Neuronal stem cell (in vitro differentiated cells): ENCODE data around the gene PACRG.

ENCODE experiments used
- DNase-seq: peaks from one replicate; pipeline ENCODE4 v3.0.0-alpha.2; 2013; ENCODE audit warnings: low spot score
- H2AFZ ChIP-seq: one replicate; pipeline ENCODE4 v1.6.1; 2013; ENCODE audit warnings: mild to moderate bottlenecking, low read length, inconsistent platforms
- H2AK5ac ChIP-seq: 2 replicates; pipeline ENCODE4 v1.6.1; 2013; ENCODE audit warnings: low read depth, mild to moderate bottlenecking, inconsistent platforms, low read length, moderate library complexity, mixed read lengths
- H2BK120ac ChIP-seq: 2 replicates; pipeline ENCODE4 v1.6.1; 2013; ENCODE audit warnings: low read depth, mild to moderate bottlenecking, inconsistent platforms, low read length, moderate library complexity, mixed read lengths
- H2BK12ac ChIP-seq: one replicate; pipeline ENCODE4 v1.6.1; 2013; ENCODE audit warnings: low read length, inconsistent platforms
- H2BK15ac ChIP-seq: 2 replicates; pipeline ENCODE4 v1.6.1; 2013; ENCODE audit warnings: mild to moderate bottlenecking, low read length, inconsistent platforms, mixed read lengths
- H2BK5ac ChIP-seq: one replicate; pipeline ENCODE4 v1.6.1; 2013; ENCODE audit warnings: inconsistent platforms, mild to moderate bottlenecking, low read length, moderate library complexity
- H3K14ac ChIP-seq: one replicate; pipeline ENCODE4 v1.6.1; 2013; ENCODE audit warnings: low read length, inconsistent platforms
- H3K18ac ChIP-seq: 2 replicates; pipeline ENCODE4 v1.6.1; 2013; ENCODE audit warnings: low read length, inconsistent platforms
- H3K23ac ChIP-seq: 2 replicates; pipeline ENCODE4 v1.6.1; 2013; ENCODE audit warnings: low read depth, mild to moderate bottlenecking, mixed read lengths, low read length, inconsistent platforms; ENCODE audit not compliant: poor library complexity
- H3K27ac ChIP-seq: replicated peaks from 3 replicates; pipeline ENCODE4 v1.5.1; 2013; ENCODE audit warnings: low read length, inconsistent platforms
- H3K27me3 ChIP-seq, 3 experiments: 2 replicates each; pipeline ENCODE4 v1.6.1; 2013; ENCODE audit warnings: low read length in 3 of 3, mild to moderate bottlenecking in 2 of 3, inconsistent platforms in 1 of 3, low read depth in 1 of 3, mixed read lengths in 1 of 3, moderate library complexity in 1 of 3; ENCODE audit not compliant: control insufficient read depth in 3 of 3, insufficient read depth in 3 of 3
- H3K36me3 ChIP-seq, 2 donors: replicated peaks in 1 of 2; 2 replicates each; pipeline ENCODE4 v1.6.1; 2013; ENCODE audit warnings: low read length in 2 of 2; ENCODE audit not compliant: control insufficient read depth in 2 of 2, insufficient read depth in 2 of 2
- H3K4ac ChIP-seq: 2 replicates; pipeline ENCODE4 v1.6.1; 2013; ENCODE audit warnings: inconsistent platforms, mild to moderate bottlenecking, low read length, moderate library complexity
- H3K4me1 ChIP-seq, 2 donors: 1 replicate in 1 of 2; 2 replicates in 1 of 2; pipeline ENCODE4 v1.6.1; 2013; ENCODE audit warnings: low read length in 2 of 2, low read depth in 1 of 2; ENCODE audit not compliant: control insufficient read depth in 2 of 2, insufficient read depth in 1 of 2
- H3K4me2 ChIP-seq: one replicate; pipeline ENCODE4 v1.6.1; 2013; ENCODE audit warnings: mild to moderate bottlenecking, low read length, inconsistent platforms; ENCODE audit not compliant: insufficient read depth, poor library complexity, severe bottlenecking
- H3K4me3 ChIP-seq, 2 donors: 2 replicates each; pipeline ENCODE4 v1.5.1; 2013; ENCODE audit warnings: low read length in 2 of 2, mild to moderate bottlenecking in 2 of 2, inconsistent platforms in 1 of 2, moderate library complexity in 1 of 2
- H3K79me1 ChIP-seq: one replicate; pipeline ENCODE4 v1.6.1; 2013; ENCODE audit warnings: low read depth, mild to moderate bottlenecking, inconsistent platforms, low read length, moderate library complexity
- H3K9ac ChIP-seq: one replicate; pipeline ENCODE4 v1.6.1; 2013; ENCODE audit warnings: mild to moderate bottlenecking, low read depth, low read length, inconsistent platforms; ENCODE audit not compliant: poor library complexity
- H3K9me3 ChIP-seq, 2 donors: replicated peaks in 1 of 2; 2 replicates each; pipeline versions ENCODE3 to v1.6.1; 2013; ENCODE audit warnings: low read length in 2 of 2, mild to moderate bottlenecking in 2 of 2, inconsistent platforms in 1 of 2, low read depth in 1 of 2, mixed read lengths in 1 of 2, moderate library complexity in 1 of 2; ENCODE audit not compliant: control insufficient read depth in 2 of 2, insufficient read depth in 1 of 2
- H4K8ac ChIP-seq: one replicate; pipeline ENCODE4 v1.6.1; 2013; ENCODE audit warnings: low read depth, mild to moderate bottlenecking, inconsistent platforms, low read length, moderate library complexity
- H4K91ac ChIP-seq: one replicate; pipeline ENCODE4 v1.6.1; 2013; ENCODE audit warnings: low read length, low read depth, mild to moderate bottlenecking, inconsistent platforms; ENCODE audit not compliant: poor library complexity
- WGBS, 2 donors: extraction: QIAGEN DNeasy Blood & Tissue Kit; methylation state at CpG; one replicate each; pipeline ENCODE4 v1.1.7; 2013; ENCODE audit warnings: missing lambda C conversion rate in 2 of 2, mixed read lengths in 1 of 2; ENCODE audit not compliant: insufficient read length in 2 of 2, insufficient replicate concordance in 1 of 2; ENCODE audit errors: extremely low coverage in 2 of 2; 5-methylcytosine and 5-hydroxymethylcytosine counted together

The PACRG gene

GRCh38 chr6:163321717-163322116, 593.9 kb downstream of the PACRG start:
- Histone ChIP-seq H3K4ac (no peak overlapping the region), H3K79me1 (no peaks in the 10 kb centered on the region), H3K4me3 (no peak overlapping the region), H3K4me2 (no peak overlapping the region), H2AK5ac (peak overlapping the region; percentile 80), H4K91ac (peak overlapping the region; percentile 48), H4K8ac (no peak overlapping the region), H2AFZ (no peak overlapping the region), H3K9ac (no peak overlapping the region), H3K23ac (peak overlapping the region; percentile 37), H3K18ac (peak overlapping the region; percentile 44), H3K36me3 (no peaks in the 10 kb centered on the region), H3K9me3 (no peaks in the 10 kb centered on the region), H2BK15ac (no peak overlapping the region), H3K27me3 (no peaks in the 10 kb centered on the region), H2BK5ac (no peak overlapping the region), H3K14ac (peak overlapping the region; percentile 82), H3K4me1 (peaks cover 8 to 18% of the 10 kb centered on the region in 2 donors), H2BK120ac (peak overlapping the region; percentile 69), H2BK12ac (no peak overlapping the region), H3K27ac (no peak overlapping the region)
- DNase-seq = no peak
- no CpG with 5 or more reads among the region's 18 CpGs for WGBS, 2 donors

GRCh38 chr6:163323274-163323673, 595.5 kb downstream of the PACRG start:
- Histone ChIP-seq H3K4me3 (no peak overlapping the region), H3K27me3 (no peaks in the 10 kb centered on the region), H3K4ac (no peak overlapping the region), H4K91ac (no peak overlapping the region), H2BK120ac (no peak overlapping the region), H3K14ac (peak overlapping the region; percentile 84), H2AFZ (peak overlapping the region; percentile 33), H3K18ac (peak overlapping the region; percentile 77), H3K4me2 (no peak overlapping the region), H3K79me1 (no peaks in the 10 kb centered on the region), H4K8ac (no peak overlapping the region), H3K4me1 (peaks cover 8 to 18% of the 10 kb centered on the region in 2 donors), H2AK5ac (peak overlapping the region; percentile 73), H3K23ac (no peak overlapping the region), H2BK15ac (peak overlapping the region; percentile 77), H2BK5ac (no peak overlapping the region), H3K27ac (no peak overlapping the region), H3K9ac (no peak overlapping the region), H3K36me3 (no peaks in the 10 kb centered on the region), H3K9me3 (peaks cover 0 to 2% of the 10 kb centered on the region in 2 donors), H2BK12ac (no peak overlapping the region)
- WGBS, 2 donors = no CpG with 5 or more reads among the region's 13 CpGs
- no peak for DNase-seq

- H2BK5ac ChIP-seq = no peak overlapping the region
- H3K4me3 ChIP-seq = no peak overlapping the region
- no peak for DNase-seq
- H3K4me2 ChIP-seq = no peak overlapping the region
- H3K4me1 ChIP-seq = peaks cover 8 to 18% of the 10 kb centered on the region in 2 donors
- WGBS, 2 donors = no CpG with 5 or more reads among the region's 7 CpGs
- no peak overlapping the region for H4K8ac ChIP-seq
- H3K27me3 ChIP-seq = no peaks in the 10 kb centered on the region
- H4K91ac ChIP-seq = no peak overlapping the region
- no peak overlapping the region for H3K4ac ChIP-seq
- H2AFZ ChIP-seq = peak overlapping the region; percentile 33
- H3K23ac ChIP-seq = no peak overlapping the region
- H3K14ac ChIP-seq = no peak overlapping the region
- no peak overlapping the region for H2BK120ac ChIP-seq
- no peak overlapping the region for H2BK12ac ChIP-seq
- no peak overlapping the region for H3K18ac ChIP-seq
- no peaks in the 10 kb centered on the region for H3K79me1 ChIP-seq
- peaks cover 0 to 2% of the 10 kb centered on the region in 2 donors for H3K9me3 ChIP-seq
- no peak overlapping the region for H2BK15ac ChIP-seq
- H3K36me3 ChIP-seq = no peaks in the 10 kb centered on the region
- H3K9ac ChIP-seq = no peak overlapping the region
- H2AK5ac ChIP-seq = peak overlapping the region; percentile 73
- H3K27ac ChIP-seq = no peak overlapping the region
Measured at GRCh38 chr6:163323705-163324104, 595.9 kb downstream of the PACRG start.

GRCh38 chr6:163324326-163324687, 596.5 kb downstream of the PACRG start:
- no CpG with 5 or more reads among the region's 4 CpGs for WGBS, 2 donors

More at GRCh38 chr6:163324326-163324687, 596.5 kb downstream of the PACRG start:
- H3K18ac ChIP-seq = no peak overlapping the region
- H3K4me2 ChIP-seq = no peak overlapping the region
- H3K27me3 ChIP-seq = no peaks in the 10 kb centered on the region
- no peak overlapping the region for H2BK120ac ChIP-seq
- DNase-seq = no peak
- H2BK5ac ChIP-seq = no peak overlapping the region
- H2AK5ac ChIP-seq = no peak overlapping the region
- no peak overlapping the region for H2BK12ac ChIP-seq
- H3K4me1 ChIP-seq = peaks cover 8 to 18% of the 10 kb centered on the region in 2 donors
- H4K91ac ChIP-seq = no peak overlapping the region
- no peaks in the 10 kb centered on the region for H3K36me3 ChIP-seq
- H2AFZ ChIP-seq = peak overlapping the region; percentile 81
- no peak overlapping the region for H2BK15ac ChIP-seq
- H3K27ac ChIP-seq = no peak overlapping the region
- H3K23ac ChIP-seq = no peak overlapping the region
- no peak overlapping the region for H4K8ac ChIP-seq
- peaks cover 0 to 2% of the 10 kb centered on the region in 2 donors for H3K9me3 ChIP-seq
- H3K14ac ChIP-seq = no peak overlapping the region
- no peak overlapping the region for H3K4ac ChIP-seq
- H3K4me3 ChIP-seq = no peak overlapping the region
- no peak overlapping the region for H3K9ac ChIP-seq
- no peaks in the 10 kb centered on the region for H3K79me1 ChIP-seq
